Measurements from ENCODE around the gene KRT27. TPM values are rescaled to one million over a fixed set of nuclear protein-coding genes. Genes with fewer than 3 reads are reported as not detected.
"Not testable (repeated sequence)": the region's sequence is repeated elsewhere in the genome, so short reads cannot be mapped to it uniquely, and the experiment has no call there.

KRT27 gene
- total RNA-seq, 2 donors from 2014 or later = not detected

GRCh38 chr17:40818343-40818732, 36.0 kb upstream of the KRT27 start:
- peaks cover 9% of the 10 kb centered on the region for H3K27me3 Mint-ChIP-seq (ENCODE audit: low read depth)
- peaks cover 11 to 19% of the 10 kb centered on the region in 2 donors for H3K36me3 Mint-ChIP-seq (ENCODE audit: insufficient read depth in 2 of 2)
- no peak for ATAC-seq (replicated peaks in 1 of 2)
- H3K9me3 Mint-ChIP-seq = peaks cover 0 to 5% of the 10 kb centered on the region in 2 donors
- peak overlapping the region; percentile 100 for H3K27ac Mint-ChIP-seq
- no peak for DNase-seq
- peak overlapping the region; percentile 92 to 99 for H3K4me3 Mint-ChIP-seq
- H3K4me1 Mint-ChIP-seq (ENCODE audit: low read depth) = peaks cover 29% of the 10 kb centered on the region

GRCh38 chr17:40817103-40817682, 34.8 kb upstream of the KRT27 start:
- peaks cover 18% of the 10 kb centered on the region for H3K27me3 Mint-ChIP-seq (ENCODE audit: low read depth)
- ATAC-seq (replicated peaks in 1 of 2) = no peak
- peaks cover 0 to 5% of the 10 kb centered on the region in 2 donors for H3K9me3 Mint-ChIP-seq
- H3K4me1 Mint-ChIP-seq (ENCODE audit: low read depth) = peaks cover 29% of the 10 kb centered on the region
- H3K36me3 Mint-ChIP-seq (ENCODE audit: insufficient read depth in 2 of 2) = peaks cover 11 to 18% of the 10 kb centered on the region in 2 donors
- H3K4me3 Mint-ChIP-seq = peak overlapping the region; percentile 92 to 99
- H3K27ac Mint-ChIP-seq = peak overlapping the region; percentile 90
- no peak for DNase-seq

GRCh38 chr17:40816569-40816968, 34.2 kb upstream of the KRT27 start:
- ATAC-seq (replicated peaks in 1 of 2) (no peak), DNase-seq (no peak)
- peak overlapping the region in 1 of 2 donors; percentile 99 for H3K4me3 Mint-ChIP-seq
- H3K36me3 Mint-ChIP-seq (ENCODE audit: insufficient read depth in 2 of 2) = peaks cover 11 to 18% of the 10 kb centered on the region in 2 donors
- peaks cover 0 to 5% of the 10 kb centered on the region in 2 donors for H3K9me3 Mint-ChIP-seq
- H3K27ac Mint-ChIP-seq = no peak overlapping the region
- peaks cover 29% of the 10 kb centered on the region for H3K4me1 Mint-ChIP-seq (ENCODE audit: low read depth)
- H3K27me3 Mint-ChIP-seq (ENCODE audit: low read depth) = peaks cover 24% of the 10 kb centered on the region

DNA sequence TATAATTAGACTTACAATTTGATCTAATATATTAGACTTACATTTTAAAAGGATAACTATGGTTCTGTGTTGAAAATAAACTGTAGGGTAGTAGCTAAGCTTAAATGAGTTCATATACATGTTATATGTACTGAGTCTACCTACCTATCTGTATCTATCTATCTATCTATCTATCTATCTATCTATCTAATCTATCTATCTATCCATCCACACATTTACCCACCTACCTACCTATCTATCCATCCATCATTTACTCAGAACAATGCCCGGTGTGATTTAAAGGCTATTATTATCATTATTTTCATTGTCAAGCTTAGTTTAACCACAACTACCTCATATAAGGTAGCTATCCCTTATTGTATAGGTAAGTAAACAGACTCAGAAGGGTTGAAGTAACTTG, 33.0 kb upstream of the KRT27 start:
- peaks cover 0 to 5% of the 10 kb centered on the region in 2 donors for H3K9me3 Mint-ChIP-seq
- peaks cover 36% of the 10 kb centered on the region for H3K27me3 Mint-ChIP-seq (ENCODE audit: low read depth)
- no peak overlapping the region for H3K27ac Mint-ChIP-seq
- ATAC-seq (replicated peaks in 1 of 2) (no peak), DNase-seq (no peak)
- no peak overlapping the region for H3K4me3 Mint-ChIP-seq
- H3K36me3 Mint-ChIP-seq (ENCODE audit: insufficient read depth in 2 of 2) = peaks cover 11 to 18% of the 10 kb centered on the region in 2 donors
- peaks cover 25% of the 10 kb centered on the region for H3K4me1 Mint-ChIP-seq (ENCODE audit: low read depth)

DNA sequence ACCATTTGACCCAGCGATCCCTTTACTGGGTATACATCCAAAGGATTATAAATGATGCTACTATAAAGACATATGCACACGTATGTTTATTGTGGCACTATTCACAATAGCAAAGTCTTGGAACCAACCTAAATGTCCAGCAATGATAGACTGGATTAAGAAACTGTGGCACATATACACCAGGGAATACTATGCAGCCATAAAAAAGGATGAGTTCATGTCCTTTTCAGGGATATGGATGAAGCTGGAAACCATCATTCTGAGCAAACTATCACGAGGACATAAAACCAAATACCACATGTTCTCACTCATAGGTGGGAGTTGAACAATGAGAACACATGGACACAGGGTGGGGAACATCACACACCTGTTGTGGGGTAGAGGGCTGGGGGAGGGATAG, 32.3 kb upstream of the KRT27 start:
- not testable (repeated sequence) for ATAC-seq (replicated peaks in 1 of 2); H3K27ac Mint-ChIP-seq; DNase-seq; H3K9me3 Mint-ChIP-seq; H3K4me3 Mint-ChIP-seq
- Mint-ChIP-seq H3K36me3 (ENCODE audit: insufficient read depth in 2 of 2) (peaks cover 11 to 18% of the 10 kb centered on the region in 2 donors), H3K4me1 (ENCODE audit: low read depth) (peaks cover 18% of the 10 kb centered on the region), H3K27me3 (ENCODE audit: low read depth) (peaks cover 43% of the 10 kb centered on the region)

- Mint-ChIP-seq H3K4me1 (ENCODE audit: low read depth) (peaks cover 14% of the 10 kb centered on the region), H3K9me3 (peaks cover 0 to 3% of the 10 kb centered on the region in 2 donors), H3K4me3 (no peak overlapping the region), H3K27me3 (ENCODE audit: low read depth) (peaks cover 49% of the 10 kb centered on the region), H3K36me3 (ENCODE audit: insufficient read depth in 2 of 2) (peaks cover 11 to 16% of the 10 kb centered on the region in 2 donors), H3K27ac (no peak overlapping the region)
- ATAC-seq (replicated peaks in 1 of 2) (no peak), DNase-seq (no peak)
Observed at GRCh38 chr17:40813804-40814203, 31.5 kb upstream of the KRT27 start.

DNA sequence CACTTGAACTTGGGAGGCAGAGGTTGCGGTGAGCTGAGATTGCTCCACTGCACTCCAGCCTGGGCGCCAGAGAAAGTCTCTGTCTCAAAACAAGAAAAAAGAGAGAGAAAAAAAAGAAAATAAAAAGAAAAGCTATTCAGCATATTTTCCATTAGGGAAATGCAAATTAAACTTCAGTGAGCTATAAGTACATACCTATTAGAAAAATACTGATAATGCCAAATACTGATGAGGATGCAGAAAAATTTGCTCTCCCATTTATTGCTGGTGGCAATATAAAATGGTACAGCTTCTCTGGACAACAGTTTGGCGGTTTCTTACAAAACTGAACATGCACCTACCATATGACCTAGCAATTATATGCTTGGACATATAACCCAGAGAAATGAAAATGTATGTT, 30.3 kb upstream of the KRT27 start:
- no peak overlapping the region for H3K4me3 Mint-ChIP-seq
- H3K27me3 Mint-ChIP-seq (ENCODE audit: low read depth) = peaks cover 60% of the 10 kb centered on the region
- H3K36me3 Mint-ChIP-seq (ENCODE audit: insufficient read depth in 2 of 2) = peaks cover 7 to 8% of the 10 kb centered on the region in 2 donors
- peaks cover 0 to 3% of the 10 kb centered on the region in 2 donors for H3K9me3 Mint-ChIP-seq
- H3K27ac Mint-ChIP-seq = no peak overlapping the region
- ATAC-seq (replicated peaks in 1 of 2) = no peak
- H3K4me1 Mint-ChIP-seq (ENCODE audit: low read depth) = peaks cover 5% of the 10 kb centered on the region
- no peak for DNase-seq

DNA sequence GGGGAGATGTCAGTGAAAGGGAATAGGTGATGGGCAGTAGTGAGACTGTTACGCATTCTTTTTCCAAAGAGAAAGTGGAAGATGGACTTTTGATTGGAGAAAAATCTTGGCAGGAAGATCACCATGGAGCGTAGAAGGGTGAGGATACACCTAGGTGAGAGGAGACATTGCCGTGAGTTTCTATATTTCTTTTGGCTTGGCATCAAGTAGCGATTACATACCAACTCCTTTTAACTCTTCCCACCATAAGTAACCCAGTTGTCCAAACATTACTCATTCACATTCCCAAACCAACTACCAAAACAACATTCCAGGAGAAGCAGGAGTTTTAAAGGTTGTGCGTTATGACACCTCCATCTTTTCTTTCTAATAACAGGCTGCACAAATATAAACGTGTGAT, 28.1 kb upstream of the KRT27 start:
- Mint-ChIP-seq H3K9me3 (peaks cover 0 to 3% of the 10 kb centered on the region in 2 donors), H3K36me3 (ENCODE audit: insufficient read depth in 2 of 2) (no peaks in the 10 kb centered on the region), H3K4me3 (no peak overlapping the region), H3K27ac (no peak overlapping the region), H3K27me3 (ENCODE audit: low read depth) (peaks cover 74% of the 10 kb centered on the region), H3K4me1 (ENCODE audit: low read depth) (no peaks in the 10 kb centered on the region)
- no peak for DNase-seq
- ATAC-seq (replicated peaks in 1 of 2) = no peak

GRCh38 chr17:40809721-40810421, 27.5 kb upstream of the KRT27 start:
- H3K27me3 Mint-ChIP-seq (ENCODE audit: low read depth) = peaks cover 80% of the 10 kb centered on the region
- no peak for ATAC-seq (replicated peaks in 1 of 2)
- H3K4me3 Mint-ChIP-seq = no peak overlapping the region
- H3K4me1 Mint-ChIP-seq (ENCODE audit: low read depth) = no peaks in the 10 kb centered on the region
- no peak for DNase-seq
- H3K27ac Mint-ChIP-seq = no peak overlapping the region
- H3K9me3 Mint-ChIP-seq = peaks cover 0 to 3% of the 10 kb centered on the region in 2 donors
- H3K36me3 Mint-ChIP-seq (ENCODE audit: insufficient read depth in 2 of 2) = no peaks in the 10 kb centered on the region

GRCh38 chr17:40806131-40806530, 23.8 kb upstream of the KRT27 start:
- DNase-seq (no peak), ATAC-seq (replicated peaks in 1 of 2) (no peak)
- Mint-ChIP-seq H3K36me3 (ENCODE audit: insufficient read depth in 2 of 2) (no peaks in the 10 kb centered on the region), H3K4me1 (ENCODE audit: low read depth) (no peaks in the 10 kb centered on the region), H3K9me3 (no peaks in the 10 kb centered on the region), H3K27me3 (ENCODE audit: low read depth) (peaks cover 65% of the 10 kb centered on the region), H3K4me3 (no peak overlapping the region), H3K27ac (no peak overlapping the region)

GRCh38 chr17:40803617-40804082, 21.3 kb upstream of the KRT27 start:
- peak; percentile 76 to 83 for DNase-seq
- Mint-ChIP-seq H3K4me1 (ENCODE audit: low read depth) (no peaks in the 10 kb centered on the region), H3K4me3 (no peak overlapping the region), H3K36me3 (ENCODE audit: insufficient read depth in 2 of 2) (no peaks in the 10 kb centered on the region), H3K27ac (no peak overlapping the region), H3K27me3 (ENCODE audit: low read depth) (peaks cover 43% of the 10 kb centered on the region), H3K9me3 (no peaks in the 10 kb centered on the region)
- ATAC-seq (replicated peaks in 1 of 2) = peak; percentile 74 to 83

DNA sequence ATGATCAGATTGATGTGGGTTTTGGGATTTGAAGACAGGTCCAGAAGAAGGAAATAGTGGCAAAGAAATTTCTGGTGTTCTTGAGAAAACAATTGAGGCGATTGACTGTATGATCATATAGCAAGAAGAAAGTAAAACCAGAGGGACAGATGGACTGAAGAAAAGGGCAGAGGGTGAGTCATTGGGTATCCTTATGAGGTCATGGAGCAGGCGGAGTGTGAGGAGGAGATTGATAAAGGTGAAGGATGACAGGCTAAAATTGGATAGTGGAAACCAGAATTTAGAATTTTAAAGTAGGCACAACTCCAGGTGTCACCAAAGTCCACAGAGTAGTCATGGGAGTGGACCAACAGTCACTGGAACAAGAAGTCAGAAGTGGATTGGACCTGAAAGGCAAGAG, 18.8 kb upstream of the KRT27 start:
- Mint-ChIP-seq H3K27me3 (ENCODE audit: low read depth) (peaks cover 27% of the 10 kb centered on the region), H3K4me3 (no peak overlapping the region), H3K27ac (no peak overlapping the region), H3K9me3 (no peaks in the 10 kb centered on the region), H3K36me3 (ENCODE audit: insufficient read depth in 2 of 2) (no peaks in the 10 kb centered on the region), H3K4me1 (ENCODE audit: low read depth) (no peaks in the 10 kb centered on the region)
- ATAC-seq (replicated peaks in 1 of 2) (no peak), DNase-seq (no peak)

- no peak overlapping the region for H3K4me3 Mint-ChIP-seq
- no peak overlapping the region for H3K27ac Mint-ChIP-seq
- no peaks in the 10 kb centered on the region for H3K4me1 Mint-ChIP-seq (ENCODE audit: low read depth)
- H3K36me3 Mint-ChIP-seq (ENCODE audit: insufficient read depth in 2 of 2) = no peaks in the 10 kb centered on the region
- ATAC-seq (replicated peaks in 1 of 2) (no peak), DNase-seq (no peak)
- H3K27me3 Mint-ChIP-seq (ENCODE audit: low read depth) = peaks cover 32% of the 10 kb centered on the region
- no peaks in the 10 kb centered on the region for H3K9me3 Mint-ChIP-seq
Observed at GRCh38 chr17:40800381-40800780, 18.0 kb upstream of the KRT27 start.
